ENCODE results near the gene TENM4. TPM values are rescaled to one million over a fixed set of nuclear protein-coding genes. Genes with fewer than 3 reads are reported as not detected.
A peak's percentile ranks its signal among the peaks of the same experiment; 100 is the strongest.

The TENM4 gene
- total RNA-seq, 1 experiment from 2014 or later: 9.9 TPM

GRCh38 chr11:78810559-78811009, 630.2 kb downstream of the TENM4 start:
- no TSS peak for BruUV-seq (replicated peaks)
- POLR2A ChIA-PET: no interaction called here
- H3K36me3 Mint-ChIP-seq (ENCODE audit: insufficient read depth, unreplicated experiment): no peaks in the 10 kb centered on the region
- no peaks in the 10 kb centered on the region for H3K27me3 Mint-ChIP-seq (ENCODE audit: insufficient read depth, unreplicated experiment)
- no peak for TF ChIP-seq CTCF (IDR thresholded peaks at IDR 0.05; ENCODE audit: unreplicated experiment)
- intact Hi-C loops (cut with micrococcal nuclease): no loop called here
- CTCF ChIA-PET: interaction anchor here (0.5 to 0.7 kb wide), 2 partner anchors 57 to 241 kb away, joined by 3 to 4 read pairs; no protein-coding TSS in a partner anchor
- H3K4me1 Mint-ChIP-seq (ENCODE audit: insufficient read depth, unreplicated experiment): peaks cover 21% of the 10 kb centered on the region
- DNase-seq (ENCODE audit: unreplicated experiment): no peak
- no peak overlapping the region for H3K27ac Mint-ChIP-seq (ENCODE audit: low read depth, unreplicated experiment)
- H3K4me3 Mint-ChIP-seq (ENCODE audit: unreplicated experiment): no peak overlapping the region
- no peaks in the 10 kb centered on the region for H3K9me3 Mint-ChIP-seq (ENCODE audit: unreplicated experiment)

GRCh38 chr11:78809931-78810541, 630.8 kb downstream of the TENM4 start:
- intact Hi-C loops (cut with micrococcal nuclease): loop anchor here (10.0 kb wide), 1 partner anchor 165 kb away; no protein-coding TSS in a partner anchor
- POLR2A ChIA-PET: interaction anchor here (0.7 kb wide), 1 partner anchor 18 kb away, joined by 3 read pairs; no protein-coding TSS in a partner anchor
- Mint-ChIP-seq H3K36me3 (ENCODE audit: insufficient read depth, unreplicated experiment) (no peaks in the 10 kb centered on the region), H3K27me3 (ENCODE audit: insufficient read depth, unreplicated experiment) (no peaks in the 10 kb centered on the region), H3K4me1 (ENCODE audit: insufficient read depth, unreplicated experiment) (peaks cover 21% of the 10 kb centered on the region), H3K9me3 (ENCODE audit: unreplicated experiment) (no peaks in the 10 kb centered on the region), H3K4me3 (ENCODE audit: unreplicated experiment) (no peak overlapping the region), H3K27ac (ENCODE audit: low read depth, unreplicated experiment) (no peak overlapping the region)
- no peak for DNase-seq (ENCODE audit: unreplicated experiment)
- BruUV-seq (replicated peaks): no TSS peak
- no peak for TF ChIP-seq CTCF (IDR thresholded peaks at IDR 0.05; ENCODE audit: unreplicated experiment)
- CTCF ChIA-PET: interaction anchor here (0.5 to 0.7 kb wide), 2 partner anchors 57 to 242 kb away, joined by 3 to 4 read pairs; no protein-coding TSS in a partner anchor

- ChIA-PET CTCF (interaction anchor here (1.3 kb wide), 1 partner anchor 15 kb away, joined by 4 read pairs; no protein-coding TSS in a partner anchor), POLR2A (no interaction called here)
- H3K4me3 Mint-ChIP-seq (ENCODE audit: unreplicated experiment): no peak overlapping the region
- peak; percentile 33 for DNase-seq (ENCODE audit: unreplicated experiment)
- BruUV-seq (replicated peaks): no TSS peak
- intact Hi-C loops (cut with micrococcal nuclease): loop anchor here (10.0 kb wide), 1 partner anchor 164 kb away; no protein-coding TSS in a partner anchor
- H3K27me3 Mint-ChIP-seq (ENCODE audit: insufficient read depth, unreplicated experiment): no peaks in the 10 kb centered on the region
- no peak overlapping the region for H3K27ac Mint-ChIP-seq (ENCODE audit: low read depth, unreplicated experiment)
- TF ChIP-seq CTCF (IDR thresholded peaks at IDR 0.05; ENCODE audit: unreplicated experiment): no peak
- H3K4me1 Mint-ChIP-seq (ENCODE audit: insufficient read depth, unreplicated experiment): peaks cover 21% of the 10 kb centered on the region
- no peaks in the 10 kb centered on the region for H3K36me3 Mint-ChIP-seq (ENCODE audit: insufficient read depth, unreplicated experiment)
- no peaks in the 10 kb centered on the region for H3K9me3 Mint-ChIP-seq (ENCODE audit: unreplicated experiment)
Observed at GRCh38 chr11:78808923-78809322, 631.9 kb downstream of the TENM4 start.

GRCh38 chr11:78807351-78807750, 633.5 kb downstream of the TENM4 start:
- Mint-ChIP-seq H3K27ac (ENCODE audit: low read depth, unreplicated experiment) (no peak overlapping the region), H3K27me3 (ENCODE audit: insufficient read depth, unreplicated experiment) (no peaks in the 10 kb centered on the region), H3K4me3 (ENCODE audit: unreplicated experiment) (no peak overlapping the region), H3K9me3 (ENCODE audit: unreplicated experiment) (no peaks in the 10 kb centered on the region), H3K36me3 (ENCODE audit: insufficient read depth, unreplicated experiment) (no peaks in the 10 kb centered on the region), H3K4me1 (ENCODE audit: insufficient read depth, unreplicated experiment) (peaks cover 9% of the 10 kb centered on the region)
- BruUV-seq (replicated peaks): no TSS peak
- DNase-seq (ENCODE audit: unreplicated experiment): no peak
- CTCF ChIA-PET: interaction anchor here (1.3 kb wide), 1 partner anchor 14 kb away, joined by 4 read pairs; no protein-coding TSS in a partner anchor
- POLR2A ChIA-PET: no interaction called here
- intact Hi-C loops (cut with micrococcal nuclease): loop anchor here (10.0 kb wide), 1 partner anchor 163 kb away; no protein-coding TSS in a partner anchor
- TF ChIP-seq CTCF (IDR thresholded peaks at IDR 0.05; ENCODE audit: unreplicated experiment): no peak

Measured in MCF 10A (cell line).